HEK293 (cell line): ENCODE measurements around the gene CDC42BPA.

Experiments used
- CTCF ChIP-seq: fragments of 450-650 bp; formaldehyde crosslinking; IDR thresholded peaks from 2 replicates; pipeline ENCODE4 v1.5.1; 2016; ENCODE audit warnings: missing biosample characterization, missing genetic modification characterization
- ELK4 ChIP-seq: IDR thresholded peaks from 2 replicates; pipeline ENCODE4 v1.6.1; 2011; ENCODE audit warnings: mild to moderate bottlenecking, low read depth, low read length, borderline replicate concordance
- ZFP3 ChIP-seq: fragments of 450-650 bp; formaldehyde crosslinking; IDR thresholded peaks from 2 replicates; pipeline ENCODE4 v1.5.1; 2016; ENCODE audit warnings: low read depth, missing biosample characterization, missing genetic modification characterization
- ZNF146 ChIP-seq: fragments of 450-650 bp; formaldehyde crosslinking; IDR thresholded peaks from 2 replicates; pipeline ENCODE4 v1.5.1; 2016; ENCODE audit warnings: missing biosample characterization, missing genetic modification characterization
- ZNF202 ChIP-seq: fragments of 450-650 bp; formaldehyde crosslinking; IDR thresholded peaks from 2 replicates; pipeline ENCODE4 v1.5.1; 2016; ENCODE audit warnings: missing biosample characterization, missing genetic modification characterization, borderline replicate concordance
- ZNF76 ChIP-seq: fragments of 450-650 bp; formaldehyde crosslinking; IDR thresholded peaks from 2 replicates; pipeline ENCODE4; 2016; ENCODE audit warnings: low read depth, missing biosample characterization, missing genetic modification characterization, borderline replicate concordance

GRCh38 chr1:227333423-227333822 is 15.1 kb upstream of the CDC42BPA start:
- TF ChIP-seq CTCF (tag by site-specific recombination) (no peak), ZNF146 (tag by site-specific recombination) (no peak), ELK4 (no peak), ZNF202 (tag by site-specific recombination) (no peak), ZFP3 (tag by site-specific recombination) (no peak), ZNF76 (tag by site-specific recombination) (no peak)
